OCI-LY7 (cell line): ENCODE results near the gene HACD2.

ENCODE experiments used
- CTCF ChIP-seq: fragments of 200-600 bp; sonication (generic); conservative IDR thresholded peaks from 2 replicates; pipeline ENCODE4 v1.5.1; 2014; ENCODE audit warnings: mild to moderate bottlenecking, antibody characterized with exemption, low read length, moderate library complexity, mixed read lengths
- EZH2phosphoT487 ChIP-seq: fragments of 200-600 bp; sonication (generic); IDR thresholded peaks from 2 replicates; pipeline ENCODE4 v1.6.1; 2018; ENCODE audit warnings: low read depth, borderline replicate concordance, mild to moderate bottlenecking, mixed run types, antibody characterized with exemption, low read length, moderate library complexity, mixed read lengths

GRCh38 chr3:123571264-123571972, 13.4 kb downstream of the HACD2 start:
- no peak for TF ChIP-seq CTCF
- no peak for TF ChIP-seq EZH2phosphoT487
